Stimulated activated CD8-positive, alpha-beta memory T cell treated with anti-CD3 and anti-CD28 coated beads, Interleukin-15, amount 100 ng/mL, for 1 hour (primary cell): ENCODE measurements around the gene TRANK1.

Experiments used
- DNase-seq: peaks from one replicate; pipeline ENCODE4 v3.0.0-alpha.2; 2020; ENCODE audit warnings: low read depth

TRANK1 gene

DNA sequence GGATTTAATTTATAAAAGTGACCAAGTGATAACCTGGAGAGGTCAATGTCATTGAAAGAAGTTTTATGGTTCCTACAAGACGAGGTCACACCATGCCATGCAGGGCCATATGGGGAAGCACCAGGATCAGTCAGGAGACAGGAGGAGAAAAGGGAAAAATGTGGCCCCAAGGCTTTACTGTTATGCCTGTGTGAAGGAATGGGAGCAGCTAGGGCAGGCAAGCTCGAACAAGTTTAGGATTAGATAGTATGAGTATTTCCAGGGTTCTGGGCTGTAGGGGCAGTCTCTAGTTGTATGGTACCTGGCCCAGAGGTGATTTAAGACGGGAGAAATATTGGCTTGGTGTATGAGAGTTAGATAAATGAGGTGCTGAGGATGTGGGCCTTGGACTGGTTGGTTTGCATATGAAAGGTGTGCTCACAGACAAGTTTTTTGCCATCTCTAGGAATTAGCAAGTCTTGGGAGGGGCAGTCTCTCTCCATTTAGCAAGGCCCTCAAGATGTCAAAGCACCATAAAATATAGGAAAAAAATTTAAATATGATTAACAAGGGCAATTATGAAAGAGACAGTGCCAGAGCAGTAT is 144.2 kb downstream of the TRANK1 start:
- no peak for DNase-seq

DNA sequence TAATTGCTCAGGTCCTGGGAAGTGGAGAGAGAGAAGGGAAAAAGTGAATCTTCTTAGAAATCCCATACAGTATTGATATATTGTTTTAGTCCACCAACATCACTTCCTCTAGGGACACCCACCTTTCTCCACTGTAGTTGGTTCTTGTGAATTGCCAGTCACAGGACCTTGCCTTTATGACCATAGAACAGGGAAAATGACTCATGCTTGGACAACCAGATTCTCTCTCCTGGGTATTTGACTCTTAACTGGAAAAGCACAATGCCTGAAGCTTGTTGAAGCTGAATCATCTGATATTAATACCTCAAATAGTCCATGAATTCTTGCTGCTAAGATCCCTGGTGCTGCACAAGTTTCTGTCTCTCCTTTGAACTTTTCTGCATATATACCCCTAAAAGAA is 148.0 kb downstream of the TRANK1 start:
- no peak for DNase-seq

- no peak for DNase-seq
Observed at GRCh38 chr3:36796161-36796560, 148.7 kb downstream of the TRANK1 start.

DNA sequence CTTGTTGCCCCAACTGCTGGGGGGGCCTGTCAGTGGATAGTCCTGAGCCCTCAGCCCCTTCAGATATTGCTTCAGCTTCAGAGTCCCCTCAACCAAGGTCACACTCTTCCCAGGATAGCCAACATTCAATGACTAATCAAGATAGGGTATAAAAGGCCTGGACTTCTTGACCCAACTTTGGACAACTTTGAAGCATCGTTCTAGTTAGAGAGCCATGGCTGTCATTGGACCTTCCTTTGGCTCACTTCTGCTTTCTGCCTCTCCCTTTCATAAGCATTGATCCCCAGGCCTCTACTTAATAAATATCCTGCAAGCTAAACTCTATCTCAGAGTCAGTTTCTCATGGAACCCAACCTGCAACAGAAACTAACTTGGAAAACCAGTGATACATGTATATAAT is 149.2 kb downstream of the TRANK1 start:
- DNase-seq, result no peak

DNA sequence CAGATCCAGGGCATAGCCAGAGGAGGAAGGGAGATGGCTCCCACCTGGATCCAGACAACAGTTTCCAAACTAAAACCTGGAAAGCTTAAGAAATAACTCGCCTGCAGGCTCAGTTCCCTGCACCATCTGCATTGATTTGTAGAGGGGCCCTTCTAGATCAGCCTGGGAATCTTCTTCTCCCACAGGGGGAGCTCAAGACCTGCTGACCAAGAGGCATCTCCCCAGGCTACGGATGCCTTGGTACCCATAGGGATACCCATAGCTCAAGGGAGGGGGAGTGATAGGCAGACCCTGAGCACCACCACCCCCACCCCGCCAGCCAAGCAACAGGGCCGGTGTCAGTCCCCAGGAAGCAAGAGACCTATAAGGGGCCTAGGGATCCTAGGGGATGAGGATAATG is 152.5 kb downstream of the TRANK1 start:
- DNase-seq, result no peak

DNA sequence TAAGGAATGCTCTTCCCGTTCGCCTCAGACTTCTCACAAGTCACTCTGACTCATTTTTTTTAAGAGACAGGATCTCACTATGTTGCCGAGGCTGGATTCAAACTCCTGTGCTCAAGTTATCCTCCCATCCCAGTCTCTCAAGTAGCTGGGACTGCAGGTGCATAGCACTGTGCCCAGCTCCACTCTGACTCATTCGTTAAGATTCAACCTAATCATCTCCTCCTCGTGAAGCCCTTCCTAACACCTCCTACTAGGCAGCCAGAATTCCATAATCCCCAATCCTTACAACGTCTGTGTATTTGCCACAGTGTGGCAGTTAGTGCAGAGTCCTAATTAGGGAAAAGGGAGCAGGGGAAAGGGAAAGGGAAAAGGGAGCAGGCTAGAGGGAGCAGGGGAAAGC is 154.1 kb downstream of the TRANK1 start:
- DNase-seq, result no peak

- no peak for DNase-seq
Observed at GRCh38 chr3:36786921-36787890, 157.6 kb downstream of the TRANK1 start.

DNA sequence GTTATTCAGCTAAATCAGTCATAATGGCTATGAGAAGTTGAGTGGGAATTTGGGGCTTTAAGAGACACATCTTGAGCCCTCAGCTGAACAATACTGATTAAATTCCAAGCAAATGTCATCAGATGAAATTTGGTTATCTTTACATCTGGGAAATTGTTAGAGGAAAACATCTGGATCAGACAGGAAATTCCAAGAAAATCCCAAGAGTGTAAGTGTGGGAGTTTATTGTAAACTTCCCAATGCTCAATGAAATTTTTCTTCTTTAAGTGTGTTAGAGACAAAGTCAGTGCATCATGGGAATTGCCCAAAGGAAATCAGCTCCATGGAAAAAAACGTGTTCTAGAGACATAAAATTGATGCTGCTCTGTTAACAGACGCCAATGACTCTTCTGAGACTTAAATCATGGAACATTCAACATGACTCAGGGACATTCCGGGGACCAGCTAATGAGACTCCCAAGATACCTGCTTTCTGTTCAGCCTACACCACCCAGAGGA is 160.7 kb downstream of the TRANK1 start:
- no peak for DNase-seq

GRCh38 chr3:36777424-36778218 is 167.2 kb downstream of the TRANK1 start:
- no peak for DNase-seq
